Measurements from ENCODE around the gene GTF3C5. TPM values are rescaled to one million over a fixed set of nuclear protein-coding genes. Genes with fewer than 3 reads are reported as not detected.
A peak's percentile ranks its signal among the peaks of the same experiment; 100 is the strongest.

Gene GTF3C5
- total RNA-seq, 2 experiments from 2014 or later: 91.6 to 97.0 TPM

DNA sequence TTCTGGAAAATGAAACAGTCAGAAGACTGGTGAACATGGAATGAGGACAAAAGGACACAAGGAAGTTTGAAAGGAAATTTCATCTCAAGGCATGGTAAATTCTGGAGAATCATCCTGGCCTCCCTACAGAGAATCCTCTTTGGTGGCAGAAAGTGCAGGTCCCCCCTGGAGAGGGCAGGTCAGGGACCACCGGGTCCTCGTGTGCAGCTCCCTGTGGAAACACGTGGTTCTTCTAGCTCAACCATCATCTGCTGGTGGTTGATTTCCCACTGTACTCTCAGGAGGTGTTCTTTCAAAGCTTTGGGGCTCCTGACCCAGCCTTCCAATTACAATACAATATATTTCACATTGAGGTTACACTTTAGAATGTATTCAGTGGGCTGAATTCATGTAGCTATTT lies 2.6 kb upstream of the GTF3C5 start:
- peaks cover 35% of the 10 kb centered on the region for H3K4me1 ChIP-seq (ENCODE audit: insufficient read depth, low read length, poor library complexity, severe bottlenecking)
- TF ChIP-seq EZH2phosphoT487 (IDR thresholded peaks at IDR 0.05; ENCODE audit: borderline replicate concordance, low read depth, low read length): no peak
- TF ChIP-seq, protein P1, sequence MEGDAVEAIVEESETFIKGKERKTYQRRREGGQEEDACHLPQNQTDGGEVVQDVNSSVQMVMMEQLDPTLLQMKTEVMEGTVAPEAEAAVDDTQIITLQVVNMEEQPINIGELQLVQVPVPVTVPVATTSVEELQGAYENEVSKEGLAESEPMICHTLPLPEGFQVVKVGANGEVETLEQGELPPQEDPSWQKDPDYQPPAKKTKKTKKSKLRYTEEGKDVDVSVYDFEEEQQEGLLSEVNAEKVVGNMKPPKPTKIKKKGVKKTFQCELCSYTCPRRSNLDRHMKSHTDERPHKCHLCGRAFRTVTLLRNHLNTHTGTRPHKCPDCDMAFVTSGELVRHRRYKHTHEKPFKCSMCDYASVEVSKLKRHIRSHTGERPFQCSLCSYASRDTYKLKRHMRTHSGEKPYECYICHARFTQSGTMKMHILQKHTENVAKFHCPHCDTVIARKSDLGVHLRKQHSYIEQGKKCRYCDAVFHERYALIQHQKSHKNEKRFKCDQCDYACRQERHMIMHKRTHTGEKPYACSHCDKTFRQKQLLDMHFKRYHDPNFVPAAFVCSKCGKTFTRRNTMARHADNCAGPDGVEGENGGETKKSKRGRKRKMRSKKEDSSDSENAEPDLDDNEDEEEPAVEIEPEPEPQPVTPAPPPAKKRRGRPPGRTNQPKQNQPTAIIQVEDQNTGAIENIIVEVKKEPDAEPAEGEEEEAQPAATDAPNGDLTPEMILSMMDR (conservative IDR thresholded peaks at IDR 0.05; ENCODE audit: low read length): no peak
- no peak overlapping the region; the same call in 1 of the 2 replicates for H3K4me2 ChIP-seq (ENCODE audit: low read length)
- no peak for DNase-seq (ENCODE audit: low spot score)
- intact Hi-C loops (cut with micrococcal nuclease; ENCODE audit: unreplicated experiment): no loop called here
- H3K4me3 ChIP-seq (ENCODE audit: low read depth, low read length, poor library complexity, severe bottlenecking): no peak overlapping the region
- CTCF ChIA-PET (ENCODE audit: unreplicated experiment): no interaction called here
- H3K27ac ChIP-seq (ENCODE audit: low read depth, low read length, poor library complexity, severe bottlenecking): no peak overlapping the region
- POLR2A ChIA-PET: no interaction called here
- no peak overlapping the region for H2AFZ ChIP-seq (ENCODE audit: low read length)
- peaks cover 31% of the 10 kb centered on the region for H3K79me2 ChIP-seq (ENCODE audit: insufficient read depth, low read depth, low read length)
- no peaks in the 10 kb centered on the region for H3K9me2 ChIP-seq (ENCODE audit: insufficient read depth, low read length)
- BruUV-seq (replicated peaks): TSS peak; percentile 61
- H3K36me3 ChIP-seq (ENCODE audit: insufficient read depth, low read length): peaks cover 11% of the 10 kb centered on the region; the same call in 1 of the 2 replicates
- 0 out of 2 replicates have a peak, but pooled peaks cover 5% of the 10 kb centered on the region for H4K20me1 ChIP-seq (ENCODE audit: insufficient read depth, low read length)
- H3K9me3 ChIP-seq (ENCODE audit: low read length): no peaks in the 10 kb centered on the region

DNA sequence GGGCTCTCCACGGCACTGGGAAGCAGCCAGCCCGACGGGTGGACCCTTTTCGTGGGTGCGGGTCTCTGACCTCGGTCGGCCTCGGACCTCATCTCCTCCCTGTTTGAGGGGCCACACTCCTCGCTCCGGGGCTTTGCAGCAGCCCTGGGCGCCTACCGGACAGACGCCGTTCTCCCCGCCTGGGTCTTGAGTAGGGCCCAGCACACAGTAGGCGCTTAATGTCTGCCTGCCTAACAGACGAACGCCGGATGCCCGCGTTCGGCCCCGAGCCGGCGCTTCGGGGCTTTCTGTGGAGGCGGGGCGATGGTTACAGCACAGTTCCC lies 842 bp upstream of the GTF3C5 start:
- Histone ChIP-seq H3K4me2 (ENCODE audit: low read length) (peak overlapping the region; percentile 86), H3K27ac (ENCODE audit: low read depth, low read length, poor library complexity, severe bottlenecking) (peak overlapping the region; percentile 50), H3K4me1 (ENCODE audit: insufficient read depth, low read length, poor library complexity, severe bottlenecking) (peaks cover 33% of the 10 kb centered on the region), H2AFZ (ENCODE audit: low read length) (peak overlapping the region; percentile 29; the same call in 1 of the 2 replicates), H3K4me3 (ENCODE audit: low read depth, low read length, poor library complexity, severe bottlenecking) (peak overlapping the region; percentile 97), H3K79me2 (ENCODE audit: insufficient read depth, low read depth, low read length) (peaks cover 48% of the 10 kb centered on the region), H4K20me1 (ENCODE audit: insufficient read depth, low read length) (peaks cover 5% of the 10 kb centered on the region; the same call in 1 of the 2 replicates), H3K36me3 (ENCODE audit: insufficient read depth, low read length) (peaks cover 21% of the 10 kb centered on the region; the same call in 1 of the 2 replicates), H3K9me2 (ENCODE audit: insufficient read depth, low read length) (no peaks in the 10 kb centered on the region), H3K9me3 (ENCODE audit: low read length) (no peaks in the 10 kb centered on the region)
- TSS peak; percentile 95 for BruUV-seq (replicated peaks)
- ChIA-PET POLR2A (interaction anchor here (0.8 to 1.9 kb wide), 8 partner anchors 8 to 448 kb away, joined by 3 to 7 read pairs (median 4); partner anchors contain the start of genes DDX31 and GTF3C4), CTCF (ENCODE audit: unreplicated experiment) (no interaction called here)
- intact Hi-C loops (cut with micrococcal nuclease; ENCODE audit: unreplicated experiment): no loop called here
- TF ChIP-seq, protein P1 (conservative IDR thresholded peaks at IDR 0.05; ENCODE audit: low read length): no peak
- TF ChIP-seq EZH2phosphoT487 (IDR thresholded peaks at IDR 0.05; ENCODE audit: borderline replicate concordance, low read depth, low read length): no peak
- DNase-seq (ENCODE audit: low spot score): no peak

DNA sequence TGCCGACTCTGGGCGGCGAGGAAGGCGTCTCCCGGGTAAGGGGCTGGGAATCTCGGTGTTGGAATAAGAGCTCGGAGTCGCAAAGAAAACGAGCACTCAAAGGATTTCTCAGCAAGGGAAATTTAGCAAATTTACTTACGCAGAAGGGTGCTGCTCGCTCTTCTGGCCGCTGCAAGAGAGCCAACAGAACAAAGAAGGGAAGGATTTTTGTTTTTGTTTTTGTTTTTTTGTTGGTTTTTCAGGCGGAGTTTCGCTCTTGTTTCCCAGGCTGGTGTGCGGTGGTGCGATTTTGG lies 279 bp downstream of the GTF3C5 start:
- H3K9me2 ChIP-seq (ENCODE audit: insufficient read depth, low read length): no peaks in the 10 kb centered on the region
- ChIA-PET POLR2A (interaction anchor here (0.5 to 1.9 kb wide), 7 partner anchors 9 to 361 kb away, joined by 3 to 7 read pairs (median 4); partner anchors contain the start of genes DDX31 and GTF3C4), CTCF (ENCODE audit: unreplicated experiment) (no interaction called here)
- peak overlapping the region; percentile 64 for H2AFZ ChIP-seq (ENCODE audit: low read length)
- no peak for DNase-seq (ENCODE audit: low spot score)
- H4K20me1 ChIP-seq (ENCODE audit: insufficient read depth, low read length): peaks cover 12% of the 10 kb centered on the region; the same call in 1 of the 2 replicates
- no peak for TF ChIP-seq EZH2phosphoT487 (IDR thresholded peaks at IDR 0.05; ENCODE audit: borderline replicate concordance, low read depth, low read length)
- TF ChIP-seq, protein P1 (conservative IDR thresholded peaks at IDR 0.05; ENCODE audit: low read length): no peak
- H3K4me3 ChIP-seq (ENCODE audit: low read depth, low read length, poor library complexity, severe bottlenecking): peak overlapping the region; percentile 97
- H3K4me2 ChIP-seq (ENCODE audit: low read length): peak overlapping the region; percentile 84
- intact Hi-C loops (cut with micrococcal nuclease; ENCODE audit: unreplicated experiment): no loop called here
- peaks cover 33% of the 10 kb centered on the region for H3K4me1 ChIP-seq (ENCODE audit: insufficient read depth, low read length, poor library complexity, severe bottlenecking)
- H3K36me3 ChIP-seq (ENCODE audit: insufficient read depth, low read length): peaks cover 21% of the 10 kb centered on the region; the same call in 1 of the 2 replicates
- BruUV-seq (replicated peaks): no TSS peak
- peaks cover 59% of the 10 kb centered on the region for H3K79me2 ChIP-seq (ENCODE audit: insufficient read depth, low read depth, low read length)
- H3K27ac ChIP-seq (ENCODE audit: low read depth, low read length, poor library complexity, severe bottlenecking): peak overlapping the region; percentile 49
- no peaks in the 10 kb centered on the region for H3K9me3 ChIP-seq (ENCODE audit: low read length)

Data from OCI-LY7 (cell line).